Measurements from ENCODE around the gene MCF2.

- TF ChIP-seq POLR2A (IDR thresholded peaks at IDR 0.05) (no peak), CTCF (IDR thresholded peaks at IDR 0.05) (no peak)
Observed at GRCh38 chrX:139750390-139750789, 42.4 kb upstream of the MCF2 start.

Data from uterus (tissue), 2 donors.